ENCODE measurements around the gene METTL24.

Gene METTL24

GRCh38 chr6:110357664-110358552 lies at the start of gene METTL24:
METTL24 (minus strand) TSS chr6:110358349; CDS start chr6:110358272, 77 bp downstream.
- no peak for DNase-seq

GRCh38 chr6:110404607-110405006 lies 46.5 kb upstream of the METTL24 start:
- DNase-seq: no peak

GRCh38 chr6:110401585-110402176 lies 43.5 kb upstream of the METTL24 start:
- DNase-seq: no peak

- no peak for DNase-seq
These were observed 42.1 kb upstream of the METTL24 start for GRCh38 chr6:110400208-110400607.

GRCh38 chr6:110399219-110400071 lies 41.3 kb upstream of the METTL24 start:
- DNase-seq: no peak

- DNase-seq: no peak
These were observed 40.6 kb upstream of the METTL24 start for GRCh38 chr6:110398778-110399177.

GRCh38 chr6:110395221-110395620 lies 37.1 kb upstream of the METTL24 start:
- no peak for DNase-seq

GRCh38 chr6:110394409-110394808 lies 36.3 kb upstream of the METTL24 start:
- no peak for DNase-seq

GRCh38 chr6:110392727-110393126 lies 34.6 kb upstream of the METTL24 start:
- no peak for DNase-seq

- DNase-seq: no peak
These were observed 32.3 kb upstream of the METTL24 start for GRCh38 chr6:110390404-110390803.

GRCh38 chr6:110389689-110390382 lies 31.7 kb upstream of the METTL24 start:
- no peak for DNase-seq

- DNase-seq: no peak
These were observed 29.8 kb upstream of the METTL24 start for GRCh38 chr6:110387986-110388385.

GRCh38 chr6:110385458-110385863 lies 27.3 kb upstream of the METTL24 start:
- no peak for DNase-seq

GRCh38 chr6:110378552-110378951 lies 20.4 kb upstream of the METTL24 start:
- no peak for DNase-seq

GRCh38 chr6:110369066-110369465 lies 10.9 kb upstream of the METTL24 start:
- DNase-seq: no peak

- DNase-seq: no peak
These were observed 10.1 kb upstream of the METTL24 start for GRCh38 chr6:110368284-110368683.

GRCh38 chr6:110367825-110368224 lies 9.7 kb upstream of the METTL24 start:
- no peak for DNase-seq

- DNase-seq: no peak
These were observed 8.8 kb upstream of the METTL24 start for GRCh38 chr6:110366975-110367374.

GRCh38 chr6:110366256-110366655 lies 8.1 kb upstream of the METTL24 start:
- DNase-seq: no peak

- no peak for DNase-seq
These were observed 6.4 kb upstream of the METTL24 start for GRCh38 chr6:110364364-110365105.

- DNase-seq: no peak
These were observed 5.6 kb upstream of the METTL24 start for GRCh38 chr6:110363748-110364147.

GRCh38 chr6:110360676-110361075 lies 2.5 kb upstream of the METTL24 start:
- DNase-seq: no peak

Measured in NCI-H2171 (cell line).